Measurements from ENCODE around the gene DNAJB14. TPM values are rescaled to one million over a fixed set of nuclear protein-coding genes. Genes with fewer than 3 reads are reported as not detected.

The DNAJB14 gene
- total and polyA plus RNA-seq, 2 experiments from 2014 or later: 30.4 to 44.7 TPM

DNA sequence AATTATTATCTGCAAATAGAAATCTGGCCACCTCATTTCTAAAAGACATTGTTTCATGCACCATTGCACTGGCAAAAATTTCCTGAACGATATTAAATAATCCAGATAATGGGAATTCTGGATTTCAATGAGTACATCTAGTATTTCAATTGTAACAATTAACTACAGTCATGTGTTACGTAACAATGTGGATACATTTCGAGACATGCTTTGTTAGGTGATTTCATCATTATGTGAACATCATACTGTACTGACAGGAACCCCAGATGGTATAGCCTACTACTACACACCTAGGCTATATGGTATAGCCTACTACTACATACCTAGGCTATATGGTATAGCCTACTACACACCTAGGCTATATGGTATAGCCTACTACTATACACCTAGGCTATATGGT lies 67.0 kb downstream of the DNAJB14 start:
- in situ Hi-C loops (cut with MboI): no loop called here
- H3K9ac ChIP-seq: no peak overlapping the region
- H3K79me2 ChIP-seq (ENCODE audit: insufficient read depth): peaks cover 1% of the 10 kb centered on the region; the same call in 1 of the 2 replicates
- H3K4me3 ChIP-seq: no peak overlapping the region
- DNase-seq: no peak
- no peak overlapping the region for H3K4me2 ChIP-seq (ENCODE audit: unreplicated experiment)
- H3K27ac ChIP-seq: no peak overlapping the region
- H3K9me3 ChIP-seq (ENCODE audit: low read depth): no peaks in the 10 kb centered on the region
- H3K4me1 ChIP-seq (ENCODE audit: insufficient read depth): no peaks in the 10 kb centered on the region
- H3K9me2 ChIP-seq (ENCODE audit: insufficient read depth): no peaks in the 10 kb centered on the region
- TF ChIP-seq EZH2 (IDR thresholded peaks at IDR 0.05; ENCODE audit: insufficient read depth, poor library complexity, severe bottlenecking) (no peak), EZH2phosphoT487 (IDR thresholded peaks at IDR 0.05; ENCODE audit: insufficient read depth, low read depth) (no peak)
- H4K20me1 ChIP-seq (ENCODE audit: insufficient read depth): no peaks in the 10 kb centered on the region
- peaks cover 57% of the 10 kb centered on the region for H3K36me3 ChIP-seq (ENCODE audit: low read depth)
- no peaks in the 10 kb centered on the region for H3K27me3 ChIP-seq (replicated peaks; ENCODE audit: insufficient read depth)
- WGBS, 2 experiments (ENCODE audit: low coverage in 1 of 2, low lambda C conversion rate in 2 of 2, missing lambda C conversion rate in 2 of 2): 97 to 98% methylated on average over 3 of the region's 3 CpGs
- H3F3A ChIP-seq (ENCODE audit: insufficient read depth): no peaks in the 10 kb centered on the region
- no peak overlapping the region for H2AFZ ChIP-seq

DNA sequence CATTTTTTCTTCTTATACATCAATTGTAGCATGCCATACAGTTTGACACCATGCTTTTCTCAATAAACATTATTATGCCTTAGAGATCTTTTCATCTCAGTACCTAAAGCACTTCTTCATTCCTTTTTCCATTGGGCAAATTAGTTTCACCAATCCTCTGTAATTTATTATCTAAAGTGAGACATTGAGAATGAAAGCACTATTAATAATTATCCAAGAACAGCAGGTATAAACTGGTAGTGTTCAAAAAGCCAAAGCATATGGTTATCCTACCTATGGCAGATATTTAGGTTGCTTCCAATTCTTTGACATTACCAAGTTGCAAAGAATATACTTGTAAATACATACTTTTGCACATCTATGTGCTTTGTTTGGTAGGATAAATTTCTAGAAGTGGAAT lies 67.8 kb downstream of the DNAJB14 start:
- no peaks in the 10 kb centered on the region for H3K9me3 ChIP-seq (ENCODE audit: low read depth)
- no peaks in the 10 kb centered on the region for H3F3A ChIP-seq (ENCODE audit: insufficient read depth)
- H3K79me2 ChIP-seq (ENCODE audit: insufficient read depth): no peaks in the 10 kb centered on the region
- no peaks in the 10 kb centered on the region for H3K27me3 ChIP-seq (replicated peaks; ENCODE audit: insufficient read depth)
- H3K4me1 ChIP-seq (ENCODE audit: insufficient read depth): no peaks in the 10 kb centered on the region
- no peak overlapping the region for H3K4me3 ChIP-seq
- no peaks in the 10 kb centered on the region for H4K20me1 ChIP-seq (ENCODE audit: insufficient read depth)
- no peak overlapping the region for H3K9ac ChIP-seq
- TF ChIP-seq EZH2phosphoT487 (IDR thresholded peaks at IDR 0.05; ENCODE audit: insufficient read depth, low read depth) (no peak), EZH2 (IDR thresholded peaks at IDR 0.05; ENCODE audit: insufficient read depth, poor library complexity, severe bottlenecking) (no peak)
- no peak overlapping the region for H3K4me2 ChIP-seq (ENCODE audit: unreplicated experiment)
- in situ Hi-C loops (cut with MboI): no loop called here
- H3K36me3 ChIP-seq (ENCODE audit: low read depth): peaks cover 49% of the 10 kb centered on the region
- no peak for DNase-seq
- no peaks in the 10 kb centered on the region for H3K9me2 ChIP-seq (ENCODE audit: insufficient read depth)
- H3K27ac ChIP-seq: no peak overlapping the region
- H2AFZ ChIP-seq: no peak overlapping the region

DNA sequence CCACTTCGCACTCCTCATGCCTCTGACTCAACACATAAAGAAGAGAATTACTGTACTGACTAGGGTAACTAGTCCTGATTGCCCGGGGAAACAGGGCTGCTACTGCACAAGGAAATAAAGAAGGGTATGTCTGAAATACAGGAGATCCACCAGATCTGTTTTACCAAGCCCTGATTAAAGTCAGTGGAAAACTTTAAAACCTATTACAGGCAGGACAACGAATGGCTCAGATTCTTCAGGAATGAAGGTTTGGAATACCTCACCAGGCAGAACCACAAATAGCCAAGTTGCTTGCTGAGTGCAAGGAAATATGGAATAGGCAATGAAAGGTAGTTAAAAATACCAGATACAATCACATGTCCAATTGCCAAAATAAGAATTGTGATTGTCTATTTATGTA lies 69.5 kb downstream of the DNAJB14 start:
- no peak for DNase-seq
- H3K27ac ChIP-seq: no peak overlapping the region

DNA sequence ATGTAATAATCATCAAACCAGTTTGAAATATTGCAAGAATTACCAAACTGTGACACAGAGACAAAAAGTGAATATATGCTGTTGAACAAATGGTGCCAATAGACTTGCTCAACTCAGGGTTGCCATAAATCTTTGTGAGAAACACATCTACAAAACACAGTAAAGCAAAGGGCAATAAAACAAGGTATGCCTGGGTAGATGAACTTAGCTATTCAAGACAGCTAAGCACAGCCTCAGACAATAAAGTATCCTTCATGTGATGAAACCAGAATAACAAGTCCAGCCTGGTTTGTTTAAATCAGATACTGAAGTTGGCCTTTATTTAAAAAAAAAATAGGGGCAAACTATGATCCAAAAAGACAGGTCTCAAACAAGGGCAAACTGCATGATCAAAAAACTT lies 71.3 kb downstream of the DNAJB14 start:
- H3K27me3 ChIP-seq (replicated peaks; ENCODE audit: insufficient read depth): no peaks in the 10 kb centered on the region
- H3F3A ChIP-seq (ENCODE audit: insufficient read depth): no peaks in the 10 kb centered on the region
- no peak overlapping the region for H3K9ac ChIP-seq
- peaks cover 17% of the 10 kb centered on the region for H3K36me3 ChIP-seq (ENCODE audit: low read depth)
- no peak overlapping the region for H2AFZ ChIP-seq
- H3K9me3 ChIP-seq (ENCODE audit: low read depth): no peaks in the 10 kb centered on the region
- no peaks in the 10 kb centered on the region for H3K4me1 ChIP-seq (ENCODE audit: insufficient read depth)
- H3K4me3 ChIP-seq: no peak overlapping the region
- no peaks in the 10 kb centered on the region for H3K79me2 ChIP-seq (ENCODE audit: insufficient read depth)
- no peak overlapping the region for H3K4me2 ChIP-seq (ENCODE audit: unreplicated experiment)
- H3K9me2 ChIP-seq (ENCODE audit: insufficient read depth): no peaks in the 10 kb centered on the region
- in situ Hi-C loops (cut with MboI): no loop called here
- TF ChIP-seq EZH2 (IDR thresholded peaks at IDR 0.05; ENCODE audit: insufficient read depth, poor library complexity, severe bottlenecking) (no peak), EZH2phosphoT487 (IDR thresholded peaks at IDR 0.05; ENCODE audit: insufficient read depth, low read depth) (no peak)
- no peaks in the 10 kb centered on the region for H4K20me1 ChIP-seq (ENCODE audit: insufficient read depth)
- no peak overlapping the region for H3K27ac ChIP-seq
- no peak for DNase-seq

More for the DNA sequence above, 69.5 kb downstream of the DNAJB14 start:
- Histone ChIP-seq H3K4me1 (ENCODE audit: insufficient read depth) (no peaks in the 10 kb centered on the region), H3K9me2 (ENCODE audit: insufficient read depth) (no peaks in the 10 kb centered on the region), H3K9me3 (ENCODE audit: low read depth) (no peaks in the 10 kb centered on the region), H3K36me3 (ENCODE audit: low read depth) (peaks cover 34% of the 10 kb centered on the region), H3K9ac (no peak overlapping the region), H4K20me1 (ENCODE audit: insufficient read depth) (no peaks in the 10 kb centered on the region), H3K79me2 (ENCODE audit: insufficient read depth) (no peaks in the 10 kb centered on the region), H3F3A (ENCODE audit: insufficient read depth) (no peaks in the 10 kb centered on the region), H3K4me3 (no peak overlapping the region), H3K4me2 (ENCODE audit: unreplicated experiment) (no peak overlapping the region), H2AFZ (no peak overlapping the region), H3K27me3 (replicated peaks; ENCODE audit: insufficient read depth) (no peaks in the 10 kb centered on the region)
- in situ Hi-C loops (cut with MboI): no loop called here
- 97 to 99% methylated on average over 3 of the region's 3 CpGs for WGBS, 2 experiments (ENCODE audit: low coverage in 1 of 2, low lambda C conversion rate in 2 of 2, missing lambda C conversion rate in 2 of 2)
- no peak for TF ChIP-seq EZH2phosphoT487 (IDR thresholded peaks at IDR 0.05; ENCODE audit: insufficient read depth, low read depth)
- no peak for TF ChIP-seq EZH2 (IDR thresholded peaks at IDR 0.05; ENCODE audit: insufficient read depth, poor library complexity, severe bottlenecking)

DNA sequence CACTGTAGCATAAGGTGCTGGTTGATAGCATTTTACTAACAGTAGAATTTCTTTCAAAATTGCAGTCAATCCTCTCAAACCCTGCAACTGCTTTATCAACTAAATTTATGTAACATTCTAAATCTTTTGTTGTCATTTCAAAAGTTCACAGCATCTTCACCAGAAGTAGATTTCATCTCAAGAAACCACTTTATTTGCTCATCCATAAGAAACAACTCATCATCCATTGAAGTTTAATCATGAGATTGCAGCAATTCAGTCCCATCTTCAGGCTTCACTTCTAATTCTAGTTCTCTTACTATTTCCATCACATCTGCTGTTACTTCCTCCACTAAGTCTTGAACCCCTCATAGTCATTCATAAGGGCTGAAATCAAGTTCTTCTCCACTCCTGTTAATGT lies 73.8 kb downstream of the DNAJB14 start:
- no peak overlapping the region for H3K4me2 ChIP-seq (ENCODE audit: unreplicated experiment)

More for the DNA sequence above, 73.8 kb downstream of the DNAJB14 start:
- in situ Hi-C loops (cut with MboI): no loop called here
- no peaks in the 10 kb centered on the region for H3K79me2 ChIP-seq (ENCODE audit: insufficient read depth)
- no peaks in the 10 kb centered on the region for H3K27me3 ChIP-seq (replicated peaks; ENCODE audit: insufficient read depth)
- TF ChIP-seq EZH2phosphoT487 (IDR thresholded peaks at IDR 0.05; ENCODE audit: insufficient read depth, low read depth): no peak
- TF ChIP-seq EZH2 (IDR thresholded peaks at IDR 0.05; ENCODE audit: insufficient read depth, poor library complexity, severe bottlenecking): no peak
- H3K9me2 ChIP-seq (ENCODE audit: insufficient read depth): no peaks in the 10 kb centered on the region
- no peak for DNase-seq
- 0 out of 2 replicates have a peak, but pooled peaks cover 5% of the 10 kb centered on the region for H3K4me1 ChIP-seq (ENCODE audit: insufficient read depth)
- H2AFZ ChIP-seq: no peak overlapping the region
- H3K9me3 ChIP-seq (ENCODE audit: low read depth): no peaks in the 10 kb centered on the region
- no peaks in the 10 kb centered on the region for H3K36me3 ChIP-seq (ENCODE audit: low read depth)
- H3K27ac ChIP-seq: no peak overlapping the region
- peaks cover 10% of the 10 kb centered on the region; the same call in 1 of the 2 replicates for H3F3A ChIP-seq (ENCODE audit: insufficient read depth)
- no peaks in the 10 kb centered on the region for H4K20me1 ChIP-seq (ENCODE audit: insufficient read depth)
- no peak overlapping the region for H3K9ac ChIP-seq
- H3K4me3 ChIP-seq: no peak overlapping the region

Measured in GM23248 (cell line).